WERI-Rb-1 (cell line): ENCODE data around the gene MACROD2.

Source experiments
- DNase-seq: peaks from one replicate; pipeline ENCODE4 v3.0.0-alpha.2; 2020
- H3K27ac ChIP-seq: fragments of 250-450 bp; sonication (Bioruptor Pico); 2 replicates; pipeline ENCODE4 v1.5.1; 2020; ENCODE audit warnings: mild to moderate bottlenecking, moderate library complexity
- H3K27me3 ChIP-seq: fragments of 250-450 bp; sonication (Bioruptor Pico); 2 replicates; pipeline ENCODE4 v1.5.1; 2021; ENCODE audit warnings: mild to moderate bottlenecking, low read depth, moderate library complexity; ENCODE audit not compliant: insufficient read depth, severe bottlenecking
- H3K36me3 ChIP-seq: fragments of 250-450 bp; sonication (Bioruptor Pico); 2 replicates; pipeline ENCODE4 v1.5.1; 2020; ENCODE audit warnings: mild to moderate bottlenecking, moderate library complexity
- H3K4me3 ChIP-seq: 2 replicates; pipeline ENCODE4 v1.5.1; 2011; ENCODE audit warnings: low read depth, mild to moderate bottlenecking, control low read depth, low read length
- H3K9me3 ChIP-seq: fragments of 250-450 bp; sonication (Bioruptor Pico); 2 replicates; pipeline ENCODE4 v1.5.1; 2021; ENCODE audit warnings: mild to moderate bottlenecking, moderate library complexity; ENCODE audit not compliant: severe bottlenecking
- TF ChIP-seq, protein P1 (sequence below): IDR thresholded peaks from 2 replicates; pipeline ENCODE4 v1.5.1; 2011; ENCODE audit warnings: low read depth, mild to moderate bottlenecking, control low read depth, inconsistent platforms, low read length

The MACROD2 gene

DNA sequence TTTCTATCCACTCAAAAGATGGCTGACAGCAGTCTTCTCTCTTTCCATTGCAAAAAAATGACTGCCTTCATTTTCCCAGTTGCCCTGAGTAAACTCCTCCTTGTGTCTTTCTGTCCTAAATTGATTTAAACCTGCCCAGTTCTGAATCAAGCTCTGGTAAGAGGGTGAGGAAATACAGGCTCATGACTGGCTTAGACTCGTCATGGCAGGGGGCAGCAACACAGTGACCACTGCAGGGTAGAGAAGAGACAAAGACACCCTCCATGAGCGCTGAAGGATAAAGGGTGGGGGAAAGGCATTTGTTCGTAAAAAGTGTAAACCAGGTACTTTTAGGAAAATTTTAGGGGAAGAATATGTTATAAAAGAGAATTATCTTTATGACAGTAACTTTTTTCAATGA, 1080.3 kb downstream of the MACROD2 start:
- no peak for DNase-seq
- Histone ChIP-seq H3K27ac (no peak overlapping the region), H3K4me3 (no peak overlapping the region), H3K27me3 (no peaks in the 10 kb centered on the region), H3K36me3 (no peaks in the 10 kb centered on the region), H3K9me3 (no peaks in the 10 kb centered on the region)
- TF ChIP-seq, protein P1, sequence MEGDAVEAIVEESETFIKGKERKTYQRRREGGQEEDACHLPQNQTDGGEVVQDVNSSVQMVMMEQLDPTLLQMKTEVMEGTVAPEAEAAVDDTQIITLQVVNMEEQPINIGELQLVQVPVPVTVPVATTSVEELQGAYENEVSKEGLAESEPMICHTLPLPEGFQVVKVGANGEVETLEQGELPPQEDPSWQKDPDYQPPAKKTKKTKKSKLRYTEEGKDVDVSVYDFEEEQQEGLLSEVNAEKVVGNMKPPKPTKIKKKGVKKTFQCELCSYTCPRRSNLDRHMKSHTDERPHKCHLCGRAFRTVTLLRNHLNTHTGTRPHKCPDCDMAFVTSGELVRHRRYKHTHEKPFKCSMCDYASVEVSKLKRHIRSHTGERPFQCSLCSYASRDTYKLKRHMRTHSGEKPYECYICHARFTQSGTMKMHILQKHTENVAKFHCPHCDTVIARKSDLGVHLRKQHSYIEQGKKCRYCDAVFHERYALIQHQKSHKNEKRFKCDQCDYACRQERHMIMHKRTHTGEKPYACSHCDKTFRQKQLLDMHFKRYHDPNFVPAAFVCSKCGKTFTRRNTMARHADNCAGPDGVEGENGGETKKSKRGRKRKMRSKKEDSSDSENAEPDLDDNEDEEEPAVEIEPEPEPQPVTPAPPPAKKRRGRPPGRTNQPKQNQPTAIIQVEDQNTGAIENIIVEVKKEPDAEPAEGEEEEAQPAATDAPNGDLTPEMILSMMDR: no peak

DNA sequence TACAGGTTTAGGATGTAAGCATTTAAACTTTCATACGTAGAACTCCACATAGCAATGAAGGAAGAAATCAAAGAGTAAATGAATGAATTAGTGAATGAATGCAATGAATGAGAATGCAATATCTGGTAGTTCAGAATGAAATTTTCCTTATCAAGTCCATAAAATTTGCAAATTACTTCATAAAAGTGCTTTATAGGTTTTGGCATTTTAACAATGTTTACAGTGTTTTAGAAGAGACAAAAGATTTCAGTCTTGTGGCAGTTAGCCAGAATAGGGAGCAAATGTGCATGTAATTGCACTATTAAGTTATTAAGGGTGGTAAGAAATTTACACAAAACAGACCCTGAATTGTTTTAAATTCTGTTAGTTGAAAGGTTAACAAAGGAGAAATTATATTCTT, 1081.5 kb downstream of the MACROD2 start:
- Histone ChIP-seq H3K27ac (no peak overlapping the region), H3K4me3 (no peak overlapping the region), H3K9me3 (no peaks in the 10 kb centered on the region), H3K36me3 (no peaks in the 10 kb centered on the region), H3K27me3 (no peaks in the 10 kb centered on the region)
- no peak for DNase-seq
- TF ChIP-seq, protein P1: no peak

DNA sequence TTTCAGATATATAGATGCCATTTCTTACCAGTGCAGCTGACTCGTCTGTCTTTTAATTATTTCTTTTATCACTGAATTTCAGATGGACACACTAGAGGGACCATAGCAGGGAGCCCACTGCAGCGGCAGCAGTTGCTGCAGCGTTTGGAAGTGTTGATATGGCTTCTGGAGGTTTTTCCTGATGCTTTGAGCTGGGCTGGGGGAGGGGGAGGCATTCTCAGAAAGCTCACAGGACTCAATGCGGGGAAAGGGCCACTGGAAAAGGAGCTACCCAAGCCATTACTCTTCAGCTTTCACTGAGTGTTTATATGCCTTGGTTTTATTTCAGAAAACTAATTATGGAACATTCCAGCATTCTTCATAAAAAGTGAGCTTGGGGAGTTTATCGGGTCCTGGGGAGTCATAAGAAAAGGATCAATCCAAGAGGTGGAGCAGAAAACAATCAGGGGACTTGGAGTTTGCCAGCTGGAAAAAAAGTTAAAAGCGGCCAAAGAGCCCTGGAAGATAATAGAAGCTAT, 1082.5 kb downstream of the MACROD2 start:
- Histone ChIP-seq H3K4me3 (no peak overlapping the region), H3K27me3 (no peaks in the 10 kb centered on the region), H3K36me3 (no peaks in the 10 kb centered on the region), H3K27ac (no peak overlapping the region), H3K9me3 (no peaks in the 10 kb centered on the region)
- no peak for DNase-seq
- TF ChIP-seq, protein P1: no peak

DNA sequence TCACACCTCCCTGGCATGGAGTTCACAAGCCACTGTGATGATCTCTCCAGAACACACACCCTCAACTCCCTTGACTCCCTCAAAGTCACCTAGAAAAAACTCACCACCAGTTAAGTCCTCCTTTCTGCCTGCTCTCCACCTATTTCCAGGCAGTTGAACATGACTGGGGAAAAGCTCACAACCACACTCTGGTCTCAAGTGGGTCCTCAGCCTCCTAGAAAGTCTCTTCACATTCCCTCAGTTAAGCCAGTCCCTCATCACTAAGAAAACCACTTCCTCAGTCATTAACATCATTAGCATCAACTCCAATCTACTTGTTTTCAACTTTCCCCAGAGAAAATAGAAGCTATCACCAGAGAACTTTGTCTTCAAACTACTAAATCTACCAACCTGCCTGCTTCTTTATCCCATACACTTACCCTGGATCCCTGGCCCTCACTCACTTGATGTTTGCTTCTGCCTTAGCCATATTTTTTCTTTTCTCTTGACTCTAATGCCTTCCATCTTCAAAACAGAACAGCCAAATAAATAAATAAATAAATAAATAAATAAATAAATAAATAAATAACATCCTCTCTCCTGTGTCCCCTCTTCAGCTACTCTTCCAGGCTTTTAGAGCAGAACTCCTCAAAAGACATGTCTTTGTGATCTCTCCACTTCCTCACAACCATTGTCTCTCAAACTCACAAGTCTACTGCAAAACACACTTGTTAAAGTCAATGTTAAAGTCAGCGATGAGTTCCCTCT, 1084.5 kb downstream of the MACROD2 start:
- no peak for DNase-seq
- Histone ChIP-seq H3K9me3 (no peaks in the 10 kb centered on the region), H3K4me3 (no peak overlapping the region), H3K27me3 (no peaks in the 10 kb centered on the region), H3K36me3 (no peaks in the 10 kb centered on the region), H3K27ac (no peak overlapping the region)
- TF ChIP-seq, protein P1: no peak

DNA sequence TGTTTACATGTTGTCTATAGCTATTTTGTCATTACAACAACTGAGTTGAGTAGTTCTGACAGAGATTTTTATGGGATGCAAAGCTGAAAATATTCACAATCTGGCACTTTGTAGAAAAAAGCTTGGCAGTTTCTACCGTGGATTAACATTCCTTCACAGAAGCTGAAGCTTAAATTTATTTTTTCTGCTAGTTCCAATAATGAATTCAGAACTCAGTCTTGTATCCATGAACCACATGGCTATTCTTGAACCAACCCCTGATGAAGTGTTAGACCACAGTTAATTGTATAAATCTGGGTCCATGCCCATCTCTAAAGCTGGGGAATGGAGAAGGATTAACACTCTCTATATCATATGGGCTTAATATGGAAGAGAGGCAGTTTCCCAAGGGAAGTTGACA, 1085.9 kb downstream of the MACROD2 start:
- H3K36me3 ChIP-seq: no peaks in the 10 kb centered on the region
- DNase-seq: no peak
- no peak overlapping the region for H3K4me3 ChIP-seq
- no peak overlapping the region for H3K27ac ChIP-seq
- TF ChIP-seq, protein P1: no peak
- H3K27me3 ChIP-seq: no peaks in the 10 kb centered on the region
- no peaks in the 10 kb centered on the region for H3K9me3 ChIP-seq

DNA sequence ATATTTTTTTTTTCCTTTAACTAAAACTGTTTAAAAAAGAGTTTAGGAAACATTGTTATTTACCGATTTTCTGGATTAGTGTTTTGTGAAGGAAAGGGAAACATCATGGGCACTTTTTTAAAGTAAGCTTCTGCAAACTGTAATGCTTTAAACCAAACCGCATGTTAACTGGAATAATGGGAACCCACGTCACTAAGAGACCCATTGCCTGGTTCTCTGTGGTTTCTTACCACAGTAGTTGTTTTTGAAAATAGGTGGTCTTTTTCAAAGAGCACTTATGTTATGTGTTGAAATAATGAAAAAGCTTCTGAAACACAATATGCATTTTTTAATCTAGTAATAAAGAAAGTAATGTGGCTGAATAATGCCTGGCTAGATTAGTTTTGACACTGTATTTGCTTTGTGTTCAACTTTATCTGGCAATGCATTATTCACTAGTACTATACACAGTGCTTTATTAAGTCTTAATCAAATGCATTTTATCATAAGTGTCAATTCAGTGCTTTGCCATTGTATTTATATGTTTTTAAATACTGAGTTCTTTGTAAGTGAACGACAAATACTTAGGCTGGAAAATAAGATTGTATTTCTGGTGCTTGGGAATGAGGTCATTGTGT, 1096.2 kb downstream of the MACROD2 start:
- H3K4me3 ChIP-seq: no peak overlapping the region
- no peaks in the 10 kb centered on the region for H3K9me3 ChIP-seq
- TF ChIP-seq, protein P1: no peak
- no peak for DNase-seq
- H3K27ac ChIP-seq: no peak overlapping the region
- no peaks in the 10 kb centered on the region for H3K27me3 ChIP-seq
- no peaks in the 10 kb centered on the region for H3K36me3 ChIP-seq
